Endothelial cell of umbilical vein (primary cell): ENCODE results near the gene STAG1. TPM values are rescaled to one million over a fixed set of nuclear protein-coding genes. Genes with fewer than 3 reads are reported as not detected.

Source experiments
- BruUV-seq: library from RNA; stranded (reverse); fragments of 400-500 nt; replicated peaks from 2 replicates; lab custom pipeline; 2021; lab: Mats Ljungman, UMichigan
- CTCF ChIA-PET: fragments of 300-600, 350-600 bp; sonication (Branson Sonifier 250); formaldehyde crosslinking; loops from one replicate; lab custom pipeline; 2021; ENCODE audit warnings: antibody characterized with exemption, inconsistent platforms; lab: Charles Lee
- POLR2A ChIA-PET: fragments of 300-600, 350-600 bp; sonication (Branson Sonifier 250); formaldehyde crosslinking; loops from one replicate; lab custom pipeline; 2021; ENCODE audit warnings: antibody characterized with exemption, inconsistent platforms; lab: Charles Lee
- DNase-seq: peaks from one replicate; pipeline ENCODE4 v3.0.0-alpha.2; 2011; ENCODE audit warnings: low read depth, low spot score
- FAIRE-seq: peaks from 2 replicates; lab custom pipeline; 2011; peaks lifted over from hg19 to GRCh38; lab: Jason Lieb, UNC
- H2AFZ ChIP-seq: 2 replicates; pipeline ENCODE4 v1.6.0; 2012; ENCODE audit warnings: low read depth, low read length, control low read depth, inconsistent platforms
- H3K27ac ChIP-seq: 2 replicates; pipeline ENCODE4 v1.5.1; 2011; ENCODE audit warnings: low read depth, mild to moderate bottlenecking, control low read depth, low read length, moderate library complexity; ENCODE audit not compliant: insufficient read depth
- H3K27me3 ChIP-seq, 2 experiments: 2 replicates each; pipeline versions ENCODE4 v1.6.0 to v1.6.1; 2011; ENCODE audit warnings: low read length in 2 of 2, mixed read lengths in 1 of 2; ENCODE audit not compliant: control insufficient read depth in 2 of 2, insufficient read depth in 2 of 2
- H3K36me3 ChIP-seq, 2 experiments: 2 replicates in 1 of 2; 3 replicates in 1 of 2; pipeline ENCODE4 v1.5.1; 2011; ENCODE audit warnings: low read length in 2 of 2, mild to moderate bottlenecking in 1 of 2, moderate library complexity in 1 of 2; ENCODE audit not compliant: control insufficient read depth in 2 of 2, insufficient read depth in 2 of 2; ENCODE audit errors: extremely low read depth in 1 of 2
- H3K4me1 ChIP-seq: 3 replicates; pipeline ENCODE4 v1.5.1; 2011; ENCODE audit warnings: mild to moderate bottlenecking, low read length; ENCODE audit not compliant: control insufficient read depth, insufficient read depth; ENCODE audit errors: extremely low read depth
- H3K4me2 ChIP-seq: 2 replicates; pipeline ENCODE4 v1.6.1; 2011; ENCODE audit warnings: low read length, control low read depth, mixed read lengths; ENCODE audit not compliant: insufficient read depth
- H3K4me3 ChIP-seq, 3 experiments: fragments of 200-600 bp in 1 of 3; sonication (generic), shearing (Covaris generic) in 1 of 3; replicated peaks in 1 of 3; 2 replicates each; pipeline ENCODE4 v1.5.1; 2011 to 2016; ENCODE audit warnings: control low read depth in 3 of 3, low read length in 3 of 3, mild to moderate bottlenecking in 2 of 3, inconsistent platforms in 1 of 3, low read depth in 1 of 3, moderate library complexity in 1 of 3; ENCODE audit not compliant: insufficient read depth in 1 of 3
- H3K79me2 ChIP-seq: 2 replicates; pipeline ENCODE4 v1.6.0; 2012; ENCODE audit warnings: low read length, inconsistent platforms; ENCODE audit not compliant: control insufficient read depth, insufficient read depth
- H3K9ac ChIP-seq: replicated peaks from 2 replicates; pipeline ENCODE3; 2011; ENCODE audit warnings: low read length, control low read depth; ENCODE audit not compliant: insufficient read depth; ENCODE audit errors: extremely low read depth
- H3K9me1 ChIP-seq: replicated peaks from 3 replicates; pipeline ENCODE4 v1.6.0; 2011; ENCODE audit warnings: mild to moderate bottlenecking, low read length; ENCODE audit not compliant: control insufficient read depth, insufficient read depth; ENCODE audit errors: extremely low read depth
- H3K9me3 ChIP-seq: replicated peaks from 2 replicates; pipeline ENCODE4 v1.5.1; 2012; ENCODE audit warnings: low read length, inconsistent platforms; ENCODE audit not compliant: control insufficient read depth, insufficient read depth
- H4K20me1 ChIP-seq: replicated peaks from 2 replicates; pipeline ENCODE3; 2011; ENCODE audit warnings: mild to moderate bottlenecking, low read length; ENCODE audit not compliant: control insufficient read depth, insufficient read depth; ENCODE audit errors: extremely low read depth
- EZH2 ChIP-seq: IDR thresholded peaks from 2 replicates; pipeline ENCODE4 v1.6.1; 2012; ENCODE audit warnings: borderline replicate concordance, low read depth, mild to moderate bottlenecking, moderate library complexity, low read length, inconsistent platforms; ENCODE audit not compliant: severe bottlenecking
- FOS ChIP-seq: IDR thresholded peaks from 2 replicates; pipeline ENCODE4 v1.6.1; 2011; ENCODE audit warnings: mild to moderate bottlenecking, low read length, moderate library complexity, borderline replicate concordance; ENCODE audit not compliant: insufficient read depth
- GATA2 ChIP-seq: IDR thresholded peaks from 2 replicates; pipeline ENCODE4 v1.7.0; 2011; ENCODE audit warnings: low read depth, mild to moderate bottlenecking, moderate library complexity, mixed read lengths, low read length; ENCODE audit not compliant: insufficient read length, insufficient read depth
- JUN ChIP-seq: IDR thresholded peaks from 2 replicates; pipeline ENCODE4 v1.6.1; 2011; ENCODE audit warnings: borderline replicate concordance, low read depth; ENCODE audit not compliant: insufficient read length, insufficient read depth
- MYC ChIP-seq: IDR thresholded peaks from one replicate; pipeline ENCODE4 v1.6.1; 2011; ENCODE audit warnings: mild to moderate bottlenecking, low read depth, low read length
- POLR2A ChIP-seq: IDR thresholded peaks from 2 replicates; pipeline ENCODE4 v1.6.1; 2012; ENCODE audit warnings: low read depth, mild to moderate bottlenecking, control low read depth, low read length
- POLR2AphosphoS5 ChIP-seq: IDR thresholded peaks from 2 replicates; pipeline ENCODE4 v1.6.1; 2012; ENCODE audit warnings: low read depth, mild to moderate bottlenecking, control low read depth, low read length, moderate library complexity; ENCODE audit not compliant: insufficient read depth
- dilution Hi-C: fragments of 300-500 bp; cut with MboI; formaldehyde crosslinking; loops from one replicate; pipeline ENCODE4 v1.15.0; 2019; ENCODE audit warnings: low sequenced_read_pairs; ENCODE audit not compliant: extremely low pct_ligation_motif_present
- intact Hi-C: fragments of 100-400 bp; cut with micrococcal nuclease; formaldehyde crosslinking; loops from one replicate; pipeline ENCODE4 v1.10.0; 2022
- polyA plus RNA-seq, 4 experiments: library from polyadenylated mRNA; depleted of rRNA in 3 of 4; stranded (reverse) in 3 of 4; unstranded in 1 of 4; fragments of >200 nt; gene quantifications; 2 replicates each; pipeline versions ENCODE4 v1.2.1 to v1.2.3, GENCODE V29; 2011 to 2012; ENCODE audit warnings: missing spikeins in 1 of 4
- total RNA-seq: library from RNA; stranded (reverse); gene quantifications from 2 replicates; pipeline ENCODE4 v1.2.3, GENCODE V29; 2021
- TF ChIP-seq, protein P1 (sequence below), 2 donors: IDR thresholded peaks; 1 replicate in 1 of 2; 2 replicates in 1 of 2; pipeline ENCODE4 v1.5.1; 2011; ENCODE audit warnings: low read length in 2 of 2, mild to moderate bottlenecking in 2 of 2, moderate library complexity in 2 of 2, control low read depth in 1 of 2, inconsistent platforms in 1 of 2, low read depth in 1 of 2; ENCODE audit not compliant: insufficient read depth in 1 of 2; ENCODE audit errors: extremely low read depth in 1 of 2
- TF ChIP-seq, protein P2 (sequence below): IDR thresholded peaks from 2 replicates; pipeline ENCODE4 v1.6.1; 2011; ENCODE audit not compliant: insufficient read depth, insufficient read length

The STAG1 gene
- total and polyA plus RNA-seq, 2 donors (not counting 3 experiments of a cell fraction or from before 2014, with no cell fraction given): 7.4 to 42.1 TPM

DNA sequence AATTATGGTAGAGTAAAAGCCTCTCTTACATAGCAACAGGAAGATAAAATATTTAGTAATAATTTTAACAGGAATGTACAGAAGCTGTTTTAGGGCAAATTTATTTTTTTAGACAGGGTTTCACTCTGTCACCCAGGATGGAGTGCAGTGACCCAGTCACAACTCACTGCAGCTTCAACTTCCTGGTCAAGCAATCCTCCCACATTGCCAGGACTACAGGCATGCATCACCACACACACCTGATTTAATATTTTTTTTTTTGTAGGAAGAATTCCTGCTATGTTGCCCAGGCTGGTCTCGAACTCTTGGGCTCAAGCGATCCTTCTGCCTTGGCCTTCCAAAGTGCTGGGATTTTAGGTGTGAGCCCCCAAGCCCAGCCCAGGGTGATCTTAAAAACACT lies 440.9 kb downstream of the STAG1 start:
- Histone ChIP-seq H3K27me3 (no peaks in the 10 kb centered on the region), H3K9me3 (no peaks in the 10 kb centered on the region), H3K36me3 (no peaks in the 10 kb centered on the region), H3K4me2 (no peak overlapping the region), H3K9ac (no peak overlapping the region), H4K20me1 (no peaks in the 10 kb centered on the region), H3K9me1 (no peaks in the 10 kb centered on the region), H3K4me3 (no peak overlapping the region), H3K4me1 (no peaks in the 10 kb centered on the region), H3K79me2 (no peaks in the 10 kb centered on the region), H2AFZ (no peak overlapping the region), H3K27ac (no peak overlapping the region)
- dilution Hi-C loops (no loop called here), intact Hi-C loops (no loop called here)
- ChIA-PET POLR2A (no interaction called here), CTCF (no interaction called here)
- DNase-seq (no peak), FAIRE-seq (no peak)
- BruUV-seq: no TSS peak
- TF ChIP-seq GATA2: no peak
- no peak for TF ChIP-seq MYC
- TF ChIP-seq FOS: no peak
- no peak for TF ChIP-seq POLR2A
- TF ChIP-seq, protein P1, sequence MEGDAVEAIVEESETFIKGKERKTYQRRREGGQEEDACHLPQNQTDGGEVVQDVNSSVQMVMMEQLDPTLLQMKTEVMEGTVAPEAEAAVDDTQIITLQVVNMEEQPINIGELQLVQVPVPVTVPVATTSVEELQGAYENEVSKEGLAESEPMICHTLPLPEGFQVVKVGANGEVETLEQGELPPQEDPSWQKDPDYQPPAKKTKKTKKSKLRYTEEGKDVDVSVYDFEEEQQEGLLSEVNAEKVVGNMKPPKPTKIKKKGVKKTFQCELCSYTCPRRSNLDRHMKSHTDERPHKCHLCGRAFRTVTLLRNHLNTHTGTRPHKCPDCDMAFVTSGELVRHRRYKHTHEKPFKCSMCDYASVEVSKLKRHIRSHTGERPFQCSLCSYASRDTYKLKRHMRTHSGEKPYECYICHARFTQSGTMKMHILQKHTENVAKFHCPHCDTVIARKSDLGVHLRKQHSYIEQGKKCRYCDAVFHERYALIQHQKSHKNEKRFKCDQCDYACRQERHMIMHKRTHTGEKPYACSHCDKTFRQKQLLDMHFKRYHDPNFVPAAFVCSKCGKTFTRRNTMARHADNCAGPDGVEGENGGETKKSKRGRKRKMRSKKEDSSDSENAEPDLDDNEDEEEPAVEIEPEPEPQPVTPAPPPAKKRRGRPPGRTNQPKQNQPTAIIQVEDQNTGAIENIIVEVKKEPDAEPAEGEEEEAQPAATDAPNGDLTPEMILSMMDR (IDR thresholded peaks at IDR 0.05; ENCODE audit: extremely low read depth in 1 of 2, insufficient read depth in 1 of 2, low read depth in 1 of 2, low read length in 2 of 2): no peak
- TF ChIP-seq EZH2: no peak
- TF ChIP-seq, protein P2, sequence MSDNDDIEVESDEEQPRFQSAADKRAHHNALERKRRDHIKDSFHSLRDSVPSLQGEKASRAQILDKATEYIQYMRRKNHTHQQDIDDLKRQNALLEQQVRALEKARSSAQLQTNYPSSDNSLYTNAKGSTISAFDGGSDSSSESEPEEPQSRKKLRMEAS: no peak
- TF ChIP-seq JUN: no peak
- TF ChIP-seq POLR2AphosphoS5: no peak
